Left renal cortex interstitium (tissue), 4 donors: ENCODE data around the gene GOSR2. TPM values are rescaled to one million over a fixed set of nuclear protein-coding genes. Genes with fewer than 3 reads are reported as not detected.

Source experiments
- DNase-seq, 4 donors: peaks; one replicate each; pipeline ENCODE4 v3.0.0-alpha.2; 2013; ENCODE audit warnings: low read depth in 4 of 4, low spot score in 2 of 4, missing footprints in 1 of 4
- polyA plus RNA-seq, 4 donors: library from polyadenylated mRNA; unstranded; fragments of 120-200 nt; gene quantifications; one replicate each; pipeline ENCODE4 v1.2.1, GENCODE V29; 2013; ENCODE audit not compliant: insufficient read length in 4 of 4

Gene GOSR2
- polyA plus RNA-seq, 4 donors = 51.5 to 58.3 (median 54.0) TPM

GRCh38 chr17:46958041-46958591 is 35.2 kb downstream of the GOSR2 start:
- DNase-seq = no peak

GRCh38 chr17:46960152-46960551 is 37.2 kb downstream of the GOSR2 start:
- no peak for DNase-seq

GRCh38 chr17:46962374-46962790 is 39.4 kb downstream of the GOSR2 start:
- no peak for DNase-seq

GRCh38 chr17:46963571-46963970 is 40.6 kb downstream of the GOSR2 start:
- no peak for DNase-seq

- DNase-seq = no peak
These were observed 41.6 kb downstream of the GOSR2 start for GRCh38 chr17:46964315-46965265.

- no peak for DNase-seq
These were observed 45.4 kb downstream of the GOSR2 start for GRCh38 chr17:46968224-46968834.

- DNase-seq = no peak
These were observed 45.9 kb downstream of the GOSR2 start for GRCh38 chr17:46968896-46969295.

- DNase-seq = no peak
These were observed 48.8 kb downstream of the GOSR2 start for GRCh38 chr17:46971647-46972300.

GRCh38 chr17:46972346-46972745 is 49.4 kb downstream of the GOSR2 start:
- no peak for DNase-seq

- DNase-seq = no peak
These were observed 51.1 kb downstream of the GOSR2 start for GRCh38 chr17:46974086-46974485.

GRCh38 chr17:46975287-46975686 is 52.3 kb downstream of the GOSR2 start:
- DNase-seq = no peak

- no peak for DNase-seq
These were observed 53.8 kb downstream of the GOSR2 start for GRCh38 chr17:46976626-46977270.

GRCh38 chr17:46977348-46977747 is 54.4 kb downstream of the GOSR2 start:
- no peak for DNase-seq

GRCh38 chr17:46977750-46978488 is 55.0 kb downstream of the GOSR2 start:
- DNase-seq = no peak

GRCh38 chr17:46978489-46979146 is 55.7 kb downstream of the GOSR2 start:
- no peak for DNase-seq

- no peak for DNase-seq
These were observed 56.3 kb downstream of the GOSR2 start, which contains the start of gene RPRML for GRCh38 chr17:46979147-46979863. TSS of gene RPRML (minus strand) at chr17:46979253. CDS start at chr17:46979007, 246 bp downstream.

GRCh38 chr17:46982577-46982976 is 59.6 kb downstream of the GOSR2 start:
- DNase-seq = no peak

- no peak for DNase-seq
These were observed 60.8 kb downstream of the GOSR2 start for GRCh38 chr17:46983782-46984181.

- no peak for DNase-seq
These were observed 61.4 kb downstream of the GOSR2 start for GRCh38 chr17:46984341-46984740.
